Measurements from ENCODE around the gene ASGR1. TPM values are rescaled to one million over a fixed set of nuclear protein-coding genes. Genes with fewer than 3 reads are reported as not detected.

The ASGR1 gene
- total and polyA plus RNA-seq, 4 donors = 127 to 728 (median 471) TPM

GRCh38 chr17:7223375-7223774 is 44.2 kb upstream of the ASGR1 start:
- H3K4me1 ChIP-seq (ENCODE audit: control insufficient read depth in 4 of 4, insufficient read depth in 4 of 4, low read length in 3 of 4) = peaks cover 12 to 49% (median 40%) of the 10 kb centered on the region in 4 donors
- H3K9me3 ChIP-seq (ENCODE audit: control insufficient read depth in 4 of 4, low read length in 3 of 4) = no peaks in the 10 kb centered on the region
- H3K9ac ChIP-seq (ENCODE audit: low read depth in 1 of 2, low read length in 2 of 2) = no peak overlapping the region
- H3K36me3 ChIP-seq (ENCODE audit: control insufficient read depth in 4 of 4, insufficient read depth in 3 of 4, low read depth in 1 of 4, low read length in 3 of 4) = peaks cover 14 to 70% (median 38%) of the 10 kb centered on the region in 4 donors
- no peak for TF ChIP-seq HNF4G (IDR thresholded peaks at IDR 0.05)
- no peak overlapping the region for H3K4me3 ChIP-seq (ENCODE audit: low read depth in 1 of 3, low read length in 3 of 3)
- DNase-seq (ENCODE audit: low spot score) = no peak
- 83% methylated on average over 4 of the region's 4 CpGs for WGBS
- no peaks in the 10 kb centered on the region for H3K27me3 ChIP-seq (ENCODE audit: control insufficient read depth in 4 of 4, insufficient read depth in 4 of 4, low read length in 3 of 4)
- H3K27ac ChIP-seq (ENCODE audit: low read depth in 1 of 2, low read length in 2 of 2) = no peak overlapping the region

GRCh38 chr17:7222972-7223292 is 43.8 kb upstream of the ASGR1 start:
- Histone ChIP-seq H3K27me3 (ENCODE audit: control insufficient read depth in 4 of 4, insufficient read depth in 4 of 4, low read length in 3 of 4) (no peaks in the 10 kb centered on the region), H3K27ac (ENCODE audit: low read depth in 1 of 2, low read length in 2 of 2) (no peak overlapping the region), H3K9me3 (ENCODE audit: control insufficient read depth in 4 of 4, low read length in 3 of 4) (no peaks in the 10 kb centered on the region), H3K9ac (ENCODE audit: low read depth in 1 of 2, low read length in 2 of 2) (no peak overlapping the region), H3K4me1 (ENCODE audit: control insufficient read depth in 4 of 4, insufficient read depth in 4 of 4, low read length in 3 of 4) (peaks cover 12 to 49% (median 40%) of the 10 kb centered on the region in 4 donors), H3K4me3 (ENCODE audit: low read depth in 1 of 3, low read length in 3 of 3) (no peak overlapping the region), H3K36me3 (ENCODE audit: control insufficient read depth in 4 of 4, insufficient read depth in 3 of 4, low read depth in 1 of 4, low read length in 3 of 4) (peaks cover 14 to 66% (median 38%) of the 10 kb centered on the region in 4 donors)
- WGBS = 82% methylated on average over 7 of the region's 7 CpGs
- DNase-seq (ENCODE audit: low spot score) = no peak
- TF ChIP-seq SP1 (IDR thresholded peaks at IDR 0.05) (no peak), RXRA (IDR thresholded peaks at IDR 0.05) (no peak), CTCF (IDR thresholded peaks at IDR 0.05; ENCODE audit: low read depth, low read length, missing input control) (no peak), NR2F2 (IDR thresholded peaks at IDR 0.05) (no peak), RAD21 (IDR thresholded peaks at IDR 0.05) (no peak), ZBTB33 (IDR thresholded peaks at IDR 0.05) (no peak), GABPA (IDR thresholded peaks at IDR 0.05 in 1 of 2, conservative IDR thresholded peaks at IDR 0.05 in 1 of 2) (no peak), HNF4A (conservative IDR thresholded peaks at IDR 0.05) (no peak)
- TF ChIP-seq, protein P1, sequence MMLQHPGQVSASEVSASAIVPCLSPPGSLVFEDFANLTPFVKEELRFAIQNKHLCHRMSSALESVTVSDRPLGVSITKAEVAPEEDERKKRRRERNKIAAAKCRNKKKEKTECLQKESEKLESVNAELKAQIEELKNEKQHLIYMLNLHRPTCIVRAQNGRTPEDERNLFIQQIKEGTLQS (IDR thresholded peaks at IDR 0.05) = no peak
- TF ChIP-seq, protein P2, sequence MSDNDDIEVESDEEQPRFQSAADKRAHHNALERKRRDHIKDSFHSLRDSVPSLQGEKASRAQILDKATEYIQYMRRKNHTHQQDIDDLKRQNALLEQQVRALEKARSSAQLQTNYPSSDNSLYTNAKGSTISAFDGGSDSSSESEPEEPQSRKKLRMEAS (IDR thresholded peaks at IDR 0.05) = no peak

GRCh38 chr17:7222093-7222971 is 43.2 kb upstream of the ASGR1 start:
- no peak for DNase-seq (ENCODE audit: low spot score)
- Histone ChIP-seq H3K36me3 (ENCODE audit: control insufficient read depth in 4 of 4, insufficient read depth in 3 of 4, low read depth in 1 of 4, low read length in 3 of 4) (peaks cover 13 to 62% (median 36%) of the 10 kb centered on the region in 4 donors), H3K4me3 (ENCODE audit: low read depth in 1 of 3, low read length in 3 of 3) (no peak overlapping the region), H3K9ac (ENCODE audit: low read depth in 1 of 2, low read length in 2 of 2) (no peak overlapping the region), H3K4me1 (ENCODE audit: control insufficient read depth in 4 of 4, insufficient read depth in 4 of 4, low read length in 3 of 4) (peaks cover 12 to 49% (median 40%) of the 10 kb centered on the region in 4 donors), H3K9me3 (ENCODE audit: control insufficient read depth in 4 of 4, low read length in 3 of 4) (no peaks in the 10 kb centered on the region), H3K27me3 (ENCODE audit: control insufficient read depth in 4 of 4, insufficient read depth in 4 of 4, low read length in 3 of 4) (no peaks in the 10 kb centered on the region), H3K27ac (ENCODE audit: low read depth in 1 of 2, low read length in 2 of 2) (no peak overlapping the region)
- TF ChIP-seq RXRA (IDR thresholded peaks at IDR 0.05) (no peak), CTCF (IDR thresholded peaks at IDR 0.05; ENCODE audit: low read depth, low read length, missing input control) (no peak), SP1 (IDR thresholded peaks at IDR 0.05) (no peak)
- TF ChIP-seq, protein P1 (IDR thresholded peaks at IDR 0.05) = no peak
- TF ChIP-seq, protein P2 (IDR thresholded peaks at IDR 0.05) = no peak
- WGBS = 85% methylated on average over 15 of the region's 15 CpGs
